ENCODE results near the gene EME2.
"Not testable (repeated sequence)": the region's sequence is repeated elsewhere in the genome, so short reads cannot be mapped to it uniquely, and the experiment has no call there.

EME2 gene

DNA sequence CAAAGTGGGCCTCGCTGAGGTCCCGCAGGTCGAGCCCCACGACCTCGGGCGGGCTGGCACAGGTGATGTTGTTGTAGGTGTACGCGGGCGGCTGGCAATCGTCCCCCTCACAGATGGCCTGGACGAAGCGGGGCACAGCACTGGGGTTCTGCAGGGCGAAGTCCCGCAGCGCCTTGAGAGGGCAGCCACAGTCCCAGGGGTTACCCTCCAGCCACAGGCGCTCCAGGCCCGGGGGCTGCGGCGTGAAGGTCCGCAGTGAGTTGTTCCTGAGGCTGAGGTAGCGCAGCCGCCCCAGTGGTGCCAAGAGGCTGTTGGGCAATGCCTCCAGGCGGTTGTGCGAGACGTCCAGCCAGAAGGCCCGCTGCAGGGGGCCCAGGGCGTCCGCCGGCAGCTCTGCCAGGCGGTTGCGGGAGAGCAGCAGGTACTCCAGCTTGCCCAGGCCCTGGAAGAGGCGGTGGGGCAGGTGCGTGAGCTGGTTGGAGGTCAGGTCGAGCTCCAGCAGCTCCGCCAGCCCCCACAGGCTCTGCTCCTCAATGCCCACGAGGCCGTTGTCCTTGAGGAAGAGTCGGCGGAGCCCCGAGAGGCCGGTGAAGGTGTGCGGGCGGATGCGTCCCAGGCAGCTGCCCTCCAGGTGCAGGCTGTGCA, 18.1 kb downstream of the EME2 start:
- no peak overlapping the region for H3K4me3 ChIP-seq (ENCODE audit: low read depth, low read length)

DNA sequence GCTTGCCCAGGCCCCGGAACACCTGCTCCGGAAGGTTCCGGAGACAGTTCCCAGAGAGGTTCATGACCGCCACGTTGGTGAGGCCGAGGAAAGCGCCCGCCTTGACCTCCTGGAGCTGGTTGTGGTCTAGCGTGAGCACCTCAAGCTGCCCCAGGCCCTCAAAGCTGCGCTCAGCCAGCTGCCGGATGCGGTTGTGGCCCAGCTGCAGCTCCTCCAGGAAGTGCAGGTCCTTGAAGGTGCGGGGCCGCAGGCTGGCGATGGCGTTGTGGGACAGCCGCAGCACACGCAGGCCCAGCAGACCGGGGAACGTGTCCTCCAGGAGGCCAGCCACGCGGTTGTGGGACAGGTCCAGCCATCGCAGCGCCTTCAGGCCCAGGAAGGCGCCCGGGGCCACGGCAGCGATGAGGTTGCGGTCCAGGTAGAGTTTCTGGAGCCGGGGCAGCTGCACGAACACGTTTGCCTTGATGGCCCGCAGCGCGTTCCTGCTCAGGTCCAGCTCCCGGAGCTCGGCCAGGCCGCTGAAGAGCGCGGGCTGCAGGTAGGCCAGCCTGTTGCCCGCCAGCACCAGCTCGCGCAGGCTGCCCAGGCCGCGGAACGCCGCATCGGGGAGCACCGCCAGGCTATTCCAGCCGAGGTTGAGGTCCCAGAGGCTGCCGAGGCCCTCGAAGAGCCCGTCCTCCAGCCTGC, 18.8 kb downstream of the EME2 start:
- H3K4me3 ChIP-seq (ENCODE audit: low read depth, low read length): no peak overlapping the region

DNA sequence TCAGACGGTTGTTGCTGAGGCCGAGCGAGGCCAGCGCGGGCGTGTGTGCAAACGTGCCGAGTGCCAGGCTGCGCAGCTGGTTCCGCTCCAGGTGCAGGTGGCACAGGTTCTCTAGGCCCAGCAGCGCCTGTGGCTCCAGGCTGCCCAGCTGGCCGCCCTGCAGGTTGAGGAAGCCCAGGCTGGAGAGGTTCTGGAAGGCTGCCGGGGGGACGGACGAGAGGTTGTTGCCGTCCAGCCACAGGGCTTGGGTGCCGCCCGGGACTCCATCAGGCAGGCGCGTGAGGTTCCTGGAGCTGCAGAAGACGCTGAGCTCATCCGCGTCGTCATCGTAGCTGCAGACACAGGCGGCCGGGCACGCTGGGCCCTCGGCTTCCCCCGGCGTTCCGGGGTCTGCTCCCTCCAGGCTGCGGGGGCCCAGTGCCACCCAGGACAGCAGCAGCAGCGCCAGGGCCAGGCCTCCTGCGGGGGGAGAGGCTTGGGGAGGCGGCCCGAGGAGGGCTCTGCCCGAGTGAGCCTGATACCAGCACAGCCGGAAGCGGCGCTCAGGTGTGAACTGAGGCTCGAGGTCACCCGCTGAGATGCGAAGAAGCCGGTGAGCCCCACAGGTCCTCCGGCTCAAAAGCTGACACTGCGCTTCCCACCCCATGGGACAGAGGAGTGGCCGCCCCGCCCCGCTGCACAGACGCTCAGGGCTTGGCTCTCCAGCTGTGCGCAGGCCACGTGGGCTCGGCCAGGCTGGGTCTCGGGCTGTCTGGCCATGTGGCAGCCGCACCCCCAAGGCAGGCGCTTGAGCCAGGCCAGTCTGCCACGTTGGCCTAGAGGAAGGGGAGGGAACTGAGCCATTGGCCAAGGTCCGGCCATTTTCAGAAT, 19.6 kb downstream of the EME2 start:
- H3K4me3 ChIP-seq (ENCODE audit: low read depth, low read length): no peak overlapping the region

DNA sequence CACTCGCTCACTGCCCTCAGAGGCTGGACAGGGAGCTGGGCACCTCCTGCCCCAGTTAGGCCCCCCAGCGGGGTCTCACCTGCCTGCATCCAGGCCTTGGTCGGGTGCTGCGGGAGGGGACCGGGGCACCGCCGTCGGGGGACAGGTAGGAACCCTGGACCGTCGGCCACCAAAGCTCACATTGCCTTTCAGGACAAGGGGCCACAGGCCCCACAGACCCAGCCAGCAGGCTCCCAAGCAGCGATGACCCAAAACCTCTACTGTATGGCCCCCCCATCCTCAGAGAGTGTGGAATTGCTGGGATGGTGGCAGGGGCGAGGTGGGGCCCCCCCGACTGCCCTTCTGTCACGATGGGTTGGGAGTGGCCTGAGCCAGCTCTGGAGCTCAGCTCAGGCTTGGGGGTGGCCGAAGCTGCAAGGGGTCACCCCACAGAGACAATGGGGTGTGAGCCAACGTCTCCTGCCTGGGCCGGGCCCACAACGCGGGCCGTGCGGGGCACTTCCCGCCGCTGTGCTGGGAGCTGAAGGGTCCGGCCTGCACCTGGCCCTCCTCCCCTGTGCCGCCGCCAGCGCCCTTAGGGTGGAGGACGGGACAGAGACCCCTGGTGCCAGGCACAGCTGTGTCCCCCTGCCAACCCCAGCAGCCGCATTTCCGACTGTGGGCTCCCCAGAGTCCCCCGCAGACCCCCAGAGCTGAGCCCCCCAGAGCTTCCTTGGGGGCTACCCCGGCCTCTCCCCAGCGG, 20.4 kb downstream of the EME2 start:
- no peak overlapping the region for H3K4me3 ChIP-seq (ENCODE audit: low read depth, low read length)

DNA sequence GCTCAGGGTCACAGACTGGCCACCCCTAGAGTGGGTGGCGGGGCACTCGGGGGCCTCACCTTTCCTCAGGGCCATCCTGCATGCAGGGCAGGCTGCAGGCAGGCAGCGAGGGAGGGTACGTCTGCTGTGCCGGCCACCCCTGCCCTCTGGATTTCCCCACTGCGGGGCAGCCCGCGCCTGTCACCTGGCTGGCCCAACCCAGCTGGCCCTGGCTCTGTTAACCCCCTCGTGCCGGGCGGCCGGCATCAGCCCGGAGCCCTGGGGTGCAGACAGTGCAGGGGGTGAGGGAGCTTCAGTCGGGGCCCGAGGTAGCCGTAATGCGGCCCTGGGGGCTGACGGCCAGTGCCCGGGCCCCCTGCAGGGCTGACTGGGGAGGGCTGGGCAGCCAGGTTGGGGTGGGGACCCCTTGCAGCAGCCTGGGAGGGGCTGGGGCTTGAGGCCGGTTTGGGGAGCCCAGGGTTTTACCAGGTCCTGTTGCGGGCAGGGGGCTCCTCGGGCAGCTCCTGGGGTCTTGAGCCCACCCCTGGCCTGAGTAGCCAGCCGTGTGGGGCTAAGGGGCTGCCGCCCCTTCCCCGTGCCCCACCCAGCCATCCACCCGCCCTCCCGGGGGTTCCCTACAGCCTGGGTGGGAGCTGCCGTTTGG, 21.1 kb downstream of the EME2 start, which contains the start of gene IGFALS:
TSS of gene IGFALS (minus strand) at position 128 of the 643 bp plus-strand sequence. CDS start at position 75, 53 bp downstream.
- no peak within 1 kb of the TSS for H3K4me3 ChIP-seq (ENCODE audit: low read depth, low read length)

DNA sequence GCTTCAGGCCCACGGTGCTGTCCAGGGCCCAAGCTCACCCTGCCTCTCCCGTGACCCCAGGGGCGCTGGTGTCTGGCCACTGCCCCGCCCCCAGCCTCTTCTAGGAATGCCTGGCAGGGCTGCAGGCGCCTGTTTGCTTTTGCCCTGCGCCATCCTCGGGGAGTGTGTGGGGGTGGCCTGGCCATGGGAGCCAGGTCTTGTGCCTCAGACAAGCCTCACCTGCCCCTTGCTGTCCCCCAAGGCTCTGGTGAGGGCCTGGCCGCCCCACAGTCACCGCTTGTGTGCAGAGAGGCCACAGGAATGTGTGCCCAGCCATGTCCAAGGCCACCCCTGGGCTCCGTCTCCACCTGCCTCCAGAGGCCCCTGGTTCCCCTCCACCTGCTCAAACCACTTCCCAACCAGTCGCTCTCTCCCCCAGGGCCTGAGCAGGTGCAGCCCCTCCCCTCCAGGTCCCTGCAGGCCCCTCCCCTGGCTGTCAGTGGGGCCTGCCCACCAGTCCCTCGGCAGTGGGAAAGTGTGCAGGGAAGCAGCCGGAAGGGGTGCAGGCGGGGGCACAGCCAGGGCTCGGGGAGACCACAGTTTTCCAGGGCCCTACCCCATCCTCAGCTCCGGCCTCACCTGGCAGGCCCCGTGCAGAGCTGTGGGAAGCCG, 21.7 kb downstream of the EME2 start:
- no peak overlapping the region for H3K4me3 ChIP-seq (ENCODE audit: low read depth, low read length)

DNA sequence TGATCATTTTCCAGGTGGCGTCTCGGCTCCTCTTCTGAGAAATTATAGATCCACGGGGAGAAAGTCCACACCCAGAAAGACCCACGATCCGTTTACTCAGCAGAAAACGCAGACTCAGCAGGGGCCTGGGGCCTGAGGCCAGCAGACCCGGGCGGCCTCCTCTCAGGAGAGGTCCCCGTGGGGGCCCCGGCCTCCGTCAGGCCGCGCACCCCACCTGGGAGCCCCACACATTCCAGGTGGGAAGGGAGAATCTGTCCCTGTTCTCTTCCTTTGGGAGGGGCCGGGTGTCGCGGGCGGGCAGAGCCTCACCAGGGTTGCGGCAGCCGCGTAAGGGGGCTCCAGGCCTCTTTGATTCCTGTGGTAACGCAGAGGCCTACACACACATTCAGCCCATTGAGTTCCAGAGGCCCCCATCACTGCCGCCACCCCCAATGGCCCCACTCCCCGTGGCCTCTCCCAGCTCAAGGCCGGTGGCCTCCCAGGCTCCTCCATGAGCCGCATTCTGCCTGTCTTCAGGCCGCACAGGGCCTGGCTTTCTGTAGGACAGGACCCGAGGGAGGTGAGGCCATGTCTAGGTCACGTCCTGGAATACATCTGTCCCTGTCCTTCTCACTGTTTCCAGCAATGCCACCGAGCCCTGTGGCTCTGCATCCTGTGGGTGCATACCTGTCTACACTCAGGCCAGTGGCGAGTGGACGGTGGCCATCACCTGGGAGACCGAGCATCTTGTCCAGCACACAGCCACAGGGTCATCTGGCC, 22.5 kb downstream of the EME2 start:
- H3K4me3 ChIP-seq (ENCODE audit: low read depth, low read length): no peak overlapping the region

DNA sequence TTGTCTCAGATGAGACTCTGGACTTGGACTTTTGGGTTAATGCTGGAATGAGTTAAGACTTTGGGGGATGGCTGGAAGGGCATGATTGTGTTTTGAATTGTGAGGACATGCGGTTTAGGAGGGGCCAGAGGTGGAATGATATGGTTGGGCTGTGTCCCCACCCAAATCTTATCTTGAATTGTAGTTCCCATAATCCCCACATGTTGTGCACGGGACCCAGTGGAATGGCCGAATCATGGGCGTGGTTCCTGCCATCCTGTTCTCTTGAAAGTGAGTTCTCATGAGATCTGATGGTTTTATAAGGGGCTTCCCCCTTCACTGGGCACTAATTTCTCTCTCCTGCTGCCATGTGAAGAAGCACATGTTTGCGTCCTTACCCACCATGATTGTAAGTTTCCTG, 26.7 kb downstream of the EME2 start:
- H3K4me3 ChIP-seq (ENCODE audit: low read depth, low read length): not testable (repeated sequence)

DNA sequence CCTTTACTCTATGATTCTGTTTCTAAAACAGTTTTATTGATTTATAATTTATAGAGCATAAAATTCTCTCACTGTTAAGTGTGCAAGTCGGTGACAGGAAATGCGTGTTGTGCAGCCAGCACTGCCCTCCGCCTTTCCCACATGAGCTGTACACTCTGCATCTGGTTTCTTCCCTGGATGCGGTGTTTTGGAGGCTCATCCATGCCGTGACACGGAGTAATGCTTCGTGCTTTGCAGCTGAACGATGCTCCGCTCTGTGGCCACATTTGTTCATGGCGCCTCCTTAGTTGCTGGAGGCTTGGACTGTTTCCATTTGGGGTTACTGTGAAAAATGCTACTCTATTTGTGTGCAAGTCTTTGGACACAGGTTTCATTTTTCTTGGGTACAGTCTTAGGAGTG, 28.1 kb downstream of the EME2 start:
- no peak overlapping the region for H3K4me3 ChIP-seq (ENCODE audit: low read depth, low read length)

DNA sequence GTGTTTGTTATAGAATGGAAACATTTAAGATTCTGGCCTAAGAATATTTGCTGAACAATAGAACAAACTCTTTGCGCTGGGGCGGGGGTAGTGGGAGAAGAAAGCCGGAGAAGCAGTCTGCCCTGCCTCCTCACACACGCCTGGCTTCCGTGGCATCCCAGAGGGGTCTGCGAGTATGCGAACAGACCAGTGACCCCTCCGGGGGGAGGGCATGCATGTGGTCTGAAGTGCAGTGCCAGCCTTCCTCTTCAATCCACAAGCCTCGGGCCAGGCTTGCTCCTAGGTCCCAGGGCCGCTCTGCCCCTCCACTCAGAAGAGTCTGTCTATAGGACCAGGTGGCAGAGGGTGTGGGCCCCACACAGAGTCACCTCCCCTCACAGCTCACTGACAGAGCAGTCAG, 35.0 kb downstream of the EME2 start:
- H3K4me3 ChIP-seq (ENCODE audit: low read depth, low read length): no peak overlapping the region

DNA sequence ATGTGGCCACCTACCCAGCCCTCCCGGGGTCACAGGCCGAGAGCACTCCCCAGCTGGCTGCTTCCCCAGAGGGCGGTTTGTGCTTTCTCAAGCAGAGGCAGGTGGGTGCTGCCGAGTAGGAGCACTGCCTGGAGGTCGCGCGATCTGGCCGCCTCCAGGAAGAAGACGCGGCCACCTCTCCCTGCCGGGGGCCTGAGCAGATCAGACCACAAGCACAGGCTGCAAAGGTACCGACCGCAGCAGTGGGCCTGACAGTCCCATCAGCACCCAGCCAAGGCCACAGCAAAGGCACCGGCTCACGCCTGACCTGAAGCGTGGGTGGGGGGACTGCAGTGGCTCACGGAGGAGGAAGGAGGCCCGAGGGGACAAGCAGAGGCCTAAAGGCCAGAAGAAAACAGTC, 36.1 kb downstream of the EME2 start:
- no peak overlapping the region for H3K4me3 ChIP-seq (ENCODE audit: low read depth, low read length)

DNA sequence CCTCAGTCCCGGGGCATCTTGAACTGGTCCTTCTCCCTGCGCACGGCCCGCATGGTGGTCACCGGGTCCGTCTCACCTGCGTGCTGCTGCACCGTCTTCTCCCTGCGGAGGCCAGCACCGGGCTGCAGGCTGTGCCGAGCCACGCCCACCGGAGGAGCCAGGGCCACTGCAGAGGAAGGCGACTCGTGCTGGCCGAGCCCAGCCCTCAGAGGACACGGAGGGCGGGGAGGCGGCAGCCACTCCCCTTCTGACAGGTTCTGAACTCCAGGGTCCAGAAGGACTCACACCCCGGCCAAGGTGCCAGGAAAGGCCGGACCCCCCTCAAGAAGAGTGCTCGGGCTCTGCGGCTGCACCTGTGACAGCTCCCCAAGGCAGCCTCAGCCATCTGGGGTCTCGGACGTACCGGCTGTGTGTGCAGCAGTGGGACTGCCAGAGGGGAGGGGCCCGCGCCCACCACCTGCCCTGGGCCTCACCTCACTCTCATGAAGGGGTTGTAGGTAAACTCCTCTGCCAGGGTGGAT, 36.7 kb downstream of the EME2 start:
- no peak overlapping the region for H3K4me3 ChIP-seq (ENCODE audit: low read depth, low read length)

DNA sequence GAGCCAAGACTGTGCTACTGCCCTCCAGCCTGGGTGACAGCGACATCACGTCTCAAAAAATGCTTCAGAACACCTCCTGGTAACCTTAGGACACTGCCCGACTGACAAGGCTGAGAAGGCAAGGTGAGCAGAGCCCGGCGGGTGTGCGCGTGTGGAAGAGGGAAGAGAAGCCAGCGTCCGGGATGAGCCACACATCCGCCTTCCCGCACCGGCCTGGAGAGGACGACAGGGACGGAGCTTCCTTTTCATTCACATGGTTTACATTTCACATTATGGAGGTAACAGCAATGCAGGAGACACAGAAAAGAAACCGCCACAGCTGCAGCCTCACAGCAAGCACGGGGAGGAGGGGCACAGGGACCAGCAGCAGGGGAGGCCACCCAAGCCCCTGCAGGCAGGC, 37.5 kb downstream of the EME2 start:
- H3K4me3 ChIP-seq (ENCODE audit: low read depth, low read length): no peak overlapping the region

DNA sequence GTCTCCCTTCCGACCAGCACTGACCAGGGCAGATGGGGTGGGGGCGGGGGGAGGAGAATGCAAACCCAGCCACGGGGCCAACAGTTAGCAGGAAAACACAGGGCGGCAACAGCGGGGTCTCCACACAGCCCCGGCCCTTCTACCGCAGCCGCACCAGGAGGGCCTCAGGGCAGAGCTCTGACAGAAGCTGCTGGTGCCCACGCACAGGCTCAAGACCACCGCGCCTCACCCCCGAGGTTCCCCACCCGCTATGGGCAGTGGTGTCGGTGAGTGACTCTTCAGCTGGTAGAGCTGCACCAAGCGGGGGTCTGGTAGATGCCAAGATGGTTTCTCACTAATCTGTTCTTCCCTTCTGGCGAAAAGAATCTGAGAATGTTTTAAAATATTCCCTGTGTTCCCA, 37.9 kb downstream of the EME2 start:
- H3K4me3 ChIP-seq (ENCODE audit: low read depth, low read length): no peak overlapping the region

DNA sequence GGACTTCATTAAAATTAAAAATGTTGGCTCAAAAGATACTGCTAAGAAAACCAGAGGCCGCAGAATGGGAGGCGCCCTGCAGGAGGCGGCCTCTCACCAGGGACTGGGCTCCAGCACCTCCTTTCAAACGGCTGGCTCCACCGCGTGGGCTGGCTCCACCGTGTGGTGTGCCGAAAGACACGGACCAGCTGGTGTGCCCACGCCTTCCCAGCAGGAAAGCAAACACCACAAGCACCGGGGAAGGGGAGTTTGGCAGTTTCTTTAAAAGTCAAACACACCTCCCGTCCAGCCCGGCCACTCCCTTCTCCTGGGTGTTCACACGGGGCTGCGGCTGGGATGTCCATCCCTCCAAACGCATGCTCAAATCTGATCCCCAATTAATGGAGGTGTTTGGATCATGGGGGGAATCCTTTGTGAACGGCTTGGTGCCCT, 40.1 kb downstream of the EME2 start:
- H3K4me3 ChIP-seq (ENCODE audit: low read depth, low read length): no peak overlapping the region

DNA sequence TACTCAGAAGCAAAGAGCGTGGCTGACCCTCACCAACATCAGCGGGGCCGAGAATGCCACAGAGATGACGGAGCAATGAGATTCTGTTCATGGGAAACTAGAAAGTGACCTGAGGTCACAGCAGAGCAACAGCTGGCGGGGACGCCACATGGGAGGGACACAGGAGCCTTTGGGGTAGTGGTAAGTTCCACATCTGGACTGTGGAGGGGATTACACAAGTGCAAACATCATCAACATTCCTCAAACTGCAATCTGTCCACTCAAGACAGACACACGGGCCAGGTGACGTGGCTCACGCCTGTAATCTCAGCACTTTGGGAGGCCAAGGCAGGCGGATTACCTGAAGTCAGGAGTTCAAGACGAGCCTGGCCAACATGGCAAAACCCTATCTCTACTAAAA, 42.9 kb downstream of the EME2 start:
- no peak overlapping the region for H3K4me3 ChIP-seq (ENCODE audit: low read depth, low read length)

DNA sequence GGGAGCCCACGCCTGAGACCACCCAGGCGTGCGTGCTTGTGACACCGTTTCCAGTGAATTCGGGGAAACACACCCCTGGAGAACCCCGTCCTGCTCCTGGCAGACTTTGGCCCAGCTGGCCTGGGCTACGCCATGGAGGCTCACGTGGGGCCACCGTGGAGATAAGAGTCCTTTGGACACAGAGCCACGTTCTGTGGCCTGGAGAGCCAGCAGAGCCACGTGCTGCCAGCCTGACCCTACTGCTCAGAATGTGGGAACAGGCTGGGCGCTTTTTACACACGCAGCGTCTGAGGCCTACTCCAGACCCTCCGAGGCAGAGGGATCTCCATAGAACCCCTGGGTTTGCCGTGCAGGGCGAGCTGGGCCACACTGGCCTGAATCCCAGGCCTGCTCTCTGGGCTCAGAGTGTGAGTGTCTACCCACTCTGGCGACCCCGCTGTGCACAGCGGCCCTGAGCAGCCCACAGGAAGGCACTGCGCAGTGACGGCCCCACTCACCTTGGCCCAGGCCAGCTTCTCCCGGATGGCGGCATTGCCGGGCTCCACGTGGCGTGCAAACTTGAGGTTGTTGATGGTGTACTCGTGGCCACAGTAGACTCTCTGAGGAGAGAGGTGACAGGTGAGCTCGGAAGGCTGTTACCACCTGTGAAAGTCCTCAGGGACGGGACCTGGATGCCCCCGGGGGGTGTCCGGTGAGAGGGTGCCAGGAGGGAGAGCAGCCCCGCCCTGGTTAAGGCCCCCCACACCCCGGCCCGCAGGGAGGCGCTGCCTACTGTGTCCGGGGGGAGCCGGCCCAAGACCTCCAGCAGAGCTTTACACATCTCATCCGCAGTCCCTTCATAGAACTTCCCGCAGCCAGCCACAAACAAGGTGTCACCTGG, 44.0 kb downstream of the EME2 start:
- no peak overlapping the region for H3K4me3 ChIP-seq (ENCODE audit: low read depth, low read length)

DNA sequence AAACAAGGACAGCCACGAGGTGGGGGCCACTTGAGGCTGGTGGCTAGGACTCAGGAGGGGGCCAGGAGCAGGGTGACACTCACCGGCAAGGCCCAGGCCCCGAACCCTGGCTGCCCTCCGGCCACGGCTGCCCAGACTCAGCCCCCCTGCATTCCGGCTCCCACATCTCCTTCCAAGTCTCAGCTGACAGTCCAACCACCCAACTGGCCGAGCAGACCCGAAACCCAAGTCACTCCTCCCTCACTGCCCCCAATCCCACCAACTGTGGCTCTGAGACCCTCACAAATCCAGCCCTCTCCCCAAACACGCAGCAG, 44.6 kb downstream of the EME2 start:
- H3K4me3 ChIP-seq (ENCODE audit: low read depth, low read length): no peak overlapping the region
